VCaP (cell line): Measurements from ENCODE around the gene TSPAN19.

Experiments
- H3K27ac ChIP-seq: fragments of 450-650 bp; 2 replicates; pipeline ENCODE4 v1.5.1; 2017
- CTCF ChIP-seq: fragments of 450-650 bp; conservative IDR thresholded peaks from 2 replicates; pipeline ENCODE4 v1.5.1; 2017; ENCODE audit warnings: mild to moderate bottlenecking, moderate library complexity

The TSPAN19 gene

GRCh38 chr12:84969226-84969625 is 66.9 kb downstream of the TSPAN19 start:
- TF ChIP-seq CTCF: no peak
- H3K27ac ChIP-seq: no peak overlapping the region
